Activated CD8-positive, alpha-beta memory T cell treated with anti-CD3 and anti-CD28 coated beads, Interleukin-2, amount 50 U/mL, for 48 hours (primary cell): Measurements from ENCODE around the gene BORA.
A peak's percentile ranks its signal among the peaks of the same experiment; 100 is the strongest.
"Not testable (repeated sequence)": the region's sequence is repeated elsewhere in the genome, so short reads cannot be mapped to it uniquely, and the experiment has no call there.

Experiments
- DNase-seq: peaks from one replicate; pipeline ENCODE4 v3.0.0-alpha.2; 2020

The BORA gene

GRCh38 chr13:72727417-72728289, at the start of gene BORA, which contains the start of gene MZT1:
Gene BORA, plus strand, starts transcription at chr13:72727923. Its CDS starts 1,018 bp downstream, at chr13:72728941.
Gene MZT1, minus strand, starts transcription at chr13:72727629. Its CDS starts 27 bp downstream, at chr13:72727602.
- peak; percentile 94 for DNase-seq

GRCh38 chr13:72678312-72678711, 49.4 kb upstream of the BORA start:
- no peak for DNase-seq

GRCh38 chr13:72680353-72680752, 47.4 kb upstream of the BORA start:
- DNase-seq: no peak

GRCh38 chr13:72686766-72687165, 41.0 kb upstream of the BORA start:
- no peak for DNase-seq

GRCh38 chr13:72689181-72689696, 38.5 kb upstream of the BORA start:
- no peak for DNase-seq

GRCh38 chr13:72692884-72693514, 34.7 kb upstream of the BORA start:
- no peak for DNase-seq

- no peak for DNase-seq
Measured at GRCh38 chr13:72693832-72694231, 33.9 kb upstream of the BORA start.

GRCh38 chr13:72694314-72694713, 33.4 kb upstream of the BORA start:
- DNase-seq: no peak

- no peak for DNase-seq
Measured at GRCh38 chr13:72696579-72696978, 31.1 kb upstream of the BORA start.

GRCh38 chr13:72698164-72698563, 29.6 kb upstream of the BORA start:
- no peak for DNase-seq

- no peak for DNase-seq
Measured at GRCh38 chr13:72700509-72700908, 27.2 kb upstream of the BORA start.

GRCh38 chr13:72716776-72717175, 10.9 kb upstream of the BORA start:
- DNase-seq: no peak

GRCh38 chr13:72726185-72726584, 1.5 kb upstream of the BORA start:
- not testable (repeated sequence) for DNase-seq

- peak; percentile 75 for DNase-seq
Measured at GRCh38 chr13:72726726-72727416, 852 bp upstream of the BORA start.

GRCh38 chr13:72728290-72728605, 525 bp downstream of the BORA start:
- DNase-seq: no peak

- no peak for DNase-seq
Measured at GRCh38 chr13:72737033-72737432, 9.3 kb downstream of the BORA start.

GRCh38 chr13:72740015-72740414, 12.3 kb downstream of the BORA start:
- no peak for DNase-seq

GRCh38 chr13:72745260-72745659, 17.5 kb downstream of the BORA start:
- DNase-seq: no peak

- no peak for DNase-seq
Measured at GRCh38 chr13:72751220-72751619, 23.5 kb downstream of the BORA start.

- DNase-seq: no peak
Measured at GRCh38 chr13:72754111-72754510, 26.4 kb downstream of the BORA start.

GRCh38 chr13:72757792-72758535, 30.2 kb downstream of the BORA start:
- DNase-seq: no peak

- DNase-seq: no peak
Measured at GRCh38 chr13:72760189-72760588, 32.5 kb downstream of the BORA start.

GRCh38 chr13:72763411-72763810, 35.7 kb downstream of the BORA start:
- DNase-seq: no peak
